A549 (cell line): ENCODE measurements around the gene TBC1D10B. TPM values are rescaled to one million over a fixed set of nuclear protein-coding genes. Genes with fewer than 3 reads are reported as not detected.
"Not testable (repeated sequence)": the region's sequence is repeated elsewhere in the genome, so short reads cannot be mapped to it uniquely, and the experiment has no call there.

ENCODE experiments used
- ATAC-seq, 2 experiments: fragments of 200-7000 bp in 1 of 2; fragments of >200 bp in 1 of 2; cut with Nextera tagmentation in 1 of 2; cut with Tn5 transposase in 1 of 2; 3 replicates each; pipeline versions ENCODE4 v1.8.0 to v1.9.1; 2018 to 2020; ENCODE audit warnings: mild to moderate bottlenecking in 1 of 2, moderate library complexity in 1 of 2
- CTCF ChIA-PET: fragments of 300-600 bp; sonication (Branson Sonifier 250); formaldehyde crosslinking; extraction: SDS; loops from one replicate; lab custom pipeline; 2021; ENCODE audit warnings: antibody characterized with exemption, inconsistent platforms; lab: Yijun Ruan, JAX
- POLR2A ChIA-PET: fragments of 350-600 bp; formaldehyde crosslinking; extraction: SDS; loops from one replicate; lab custom pipeline; 2021; ENCODE audit warnings: antibody characterized with exemption, inconsistent platforms; lab: Yijun Ruan, JAX
- DNase-seq, 2 experiments: peaks; one replicate each; pipeline versions ENCODE4 v3.0.0 to v3.0.0-alpha.2; 2011 to 2016; ENCODE audit warnings: low read depth in 1 of 2, low spot score in 1 of 2
- FAIRE-seq: peaks from 2 replicates; lab custom pipeline; 2011; peaks lifted over from hg19 to GRCh38; lab: Jason Lieb, UNC
- H3K27ac ChIP-seq, 2 experiments: fragments of >200 bp; sonication (Bioruptor Twin); formaldehyde crosslinking; 3 replicates each; pipeline ENCODE4 v1.5.1; 2016 to 2017
- H3K4me1 ChIP-seq: fragments of >200 bp; sonication (Bioruptor Twin); formaldehyde crosslinking; 3 replicates; pipeline ENCODE4 v1.6.1; 2016
- H3K4me2 ChIP-seq: fragments of >200 bp; sonication (Bioruptor Twin); formaldehyde crosslinking; 3 replicates; pipeline ENCODE4 v1.6.1; 2016
- H3K4me3 ChIP-seq: fragments of >200 bp; sonication (Bioruptor Twin); formaldehyde crosslinking; 3 replicates; pipeline ENCODE4 v1.5.1; 2016
- H3K9me3 ChIP-seq: fragments of >200 bp; sonication (Bioruptor Twin); formaldehyde crosslinking; 3 replicates; pipeline ENCODE4 v1.6.1; 2016
- CBX2 ChIP-seq: fragments of 200-600 bp; sonication (generic); IDR thresholded peaks from 2 replicates; pipeline ENCODE4 v1.6.1; 2016; ENCODE audit warnings: low read depth, mild to moderate bottlenecking, borderline replicate concordance
- CBX8 ChIP-seq: fragments of 200-600 bp; sonication (generic); IDR thresholded peaks from 2 replicates; pipeline ENCODE4 v1.6.1; 2016
- EHF ChIP-seq: fragments of 250-450 bp; sonication (Bioruptor Pico); IDR thresholded peaks from 2 replicates; pipeline ENCODE4 v1.5.0; 2020; ENCODE audit warnings: mild to moderate bottlenecking
- EHMT2 ChIP-seq: fragments of 200-600 bp; sonication (generic); IDR thresholded peaks from 2 replicates; pipeline ENCODE4 v1.6.1; 2016; ENCODE audit warnings: antibody characterized with exemption, low read depth, mild to moderate bottlenecking, moderate library complexity
- EP300 ChIP-seq, 2 experiments: fragments of >200 bp; sonication (Bioruptor Twin); formaldehyde crosslinking; IDR thresholded peaks; 2 replicates in 1 of 2; 3 replicates in 1 of 2; pipeline ENCODE4 v1.6.1; 2016 to 2017
- FOXS1 ChIP-seq: fragments of 250-450 bp; sonication (Bioruptor Pico); IDR thresholded peaks from 2 replicates; pipeline ENCODE4 v1.5.0; 2020; ENCODE audit warnings: mild to moderate bottlenecking, moderate library complexity
- GATA3 ChIP-seq: IDR thresholded peaks from 2 replicates; pipeline ENCODE4 v1.6.1; 2012; ENCODE audit warnings: borderline replicate concordance
- HOXB13 ChIP-seq: fragments of 250-450 bp; sonication (Bioruptor Pico); IDR thresholded peaks from 2 replicates; pipeline ENCODE4 v1.5.0; 2020; ENCODE audit warnings: low read depth, mild to moderate bottlenecking, moderate library complexity
- JUNB ChIP-seq: fragments of >200 bp; sonication (Bioruptor Twin); formaldehyde crosslinking; IDR thresholded peaks from 2 replicates; pipeline ENCODE4 v1.6.1; 2016
- KDM1A ChIP-seq: fragments of 200-600 bp; sonication (generic); IDR thresholded peaks from 2 replicates; pipeline ENCODE4 v1.6.1; 2016; ENCODE audit warnings: low read depth, mild to moderate bottlenecking
- KDM5A ChIP-seq: fragments of 200-600 bp; sonication (generic); IDR thresholded peaks from 2 replicates; pipeline ENCODE4 v1.6.1; 2016; ENCODE audit warnings: antibody characterized with exemption, mild to moderate bottlenecking
- MYC ChIP-seq: IDR thresholded peaks from 2 replicates; pipeline ENCODE4 v1.6.1; 2012; ENCODE audit warnings: mild to moderate bottlenecking, inconsistent platforms, low read length, improper control_type of control experiment, borderline replicate concordance
- NFE2L2 ChIP-seq: fragments of 150-350 bp; conservative IDR thresholded peaks from 2 replicates; pipeline ENCODE4 v1.6.1; 2014; ENCODE audit warnings: low read length
- POLR2A ChIP-seq: IDR thresholded peaks from 2 replicates; pipeline ENCODE4 v1.6.1; 2012; ENCODE audit warnings: mild to moderate bottlenecking, low read length
- POLR2AphosphoS2 ChIP-seq: conservative IDR thresholded peaks from 2 replicates; pipeline ENCODE4 v1.6.1; 2012; ENCODE audit warnings: low read length, improper control_type of control experiment, inconsistent platforms
- RARB ChIP-seq: fragments of 250-450 bp; sonication (Bioruptor Pico); IDR thresholded peaks from 2 replicates; pipeline ENCODE4 v1.8.0; 2021; ENCODE audit warnings: mild to moderate bottlenecking, moderate library complexity
- RCOR1 ChIP-seq: fragments of 150-350 bp; IDR thresholded peaks from 2 replicates; pipeline ENCODE4 v1.6.1; 2014; ENCODE audit warnings: antibody characterized with exemption, low read length, low read depth
- RNF2 ChIP-seq: fragments of 200-600 bp; sonication (generic); IDR thresholded peaks from 2 replicates; pipeline ENCODE4 v1.6.1; 2016; ENCODE audit warnings: low read depth, mild to moderate bottlenecking, antibody characterized with exemption, moderate library complexity, borderline replicate concordance
- SREBF2 ChIP-seq: fragments of 450-650 bp; IDR thresholded peaks from 2 replicates; pipeline ENCODE4 v1.6.1; 2014; ENCODE audit warnings: mild to moderate bottlenecking, moderate library complexity
- TP53 ChIP-seq: fragments of 250-450 bp; sonication (Bioruptor Pico); IDR thresholded peaks from 2 replicates; pipeline ENCODE4 v1.5.0; 2021; ENCODE audit warnings: mild to moderate bottlenecking, moderate library complexity
- ZSCAN20 ChIP-seq: fragments of 250-450 bp; sonication (Bioruptor Pico); IDR thresholded peaks from 2 replicates; pipeline ENCODE4 v1.8.0; 2022; ENCODE audit warnings: mild to moderate bottlenecking, moderate library complexity
- WGBS: methylation state at CpG from one replicate; pipeline ENCODE4 v1.1.6; 2017; ENCODE audit errors: missing lambda C conversion rate; 5-methylcytosine and 5-hydroxymethylcytosine counted together
- polyA plus RNA-seq, 4 experiments: library from polyadenylated mRNA; depleted of rRNA in 3 of 4; stranded (reverse); fragments of >200 nt; fragmentation: RNase III in 1 of 4; extraction: RNeasy Plus Mini Kit Qiagen cat#74134 plus additional on column Dnase treatment in 1 of 4; gene quantifications; 2 replicates in 3 of 4; 3 replicates in 1 of 4; pipeline ENCODE4 v1.2.3, GENCODE V29; 2011 to 2017
- TF ChIP-seq, protein P1 (sequence below): fragments of 250-450 bp; sonication (Bioruptor Pico); IDR thresholded peaks from 2 replicates; pipeline ENCODE4 v1.5.0; 2021; ENCODE audit warnings: mild to moderate bottlenecking, moderate library complexity, borderline replicate concordance
- TF ChIP-seq, protein P2 (sequence below): IDR thresholded peaks from 2 replicates; pipeline ENCODE4 v1.6.1; 2012; ENCODE audit warnings: low read depth, borderline replicate concordance
- TF ChIP-seq, protein P3 (sequence below): fragments of 150-350 bp; IDR thresholded peaks from 2 replicates; pipeline ENCODE4 v1.6.1; 2014; ENCODE audit warnings: low read depth, mild to moderate bottlenecking, low read length
- TF ChIP-seq, protein P4 (sequence below): fragments of >200 bp; sonication (Bioruptor Twin); formaldehyde crosslinking; IDR thresholded peaks from 2 replicates; pipeline ENCODE4 v1.6.1; 2016
- TF ChIP-seq, protein P5 (sequence below): IDR thresholded peaks from 2 replicates; pipeline ENCODE4 v1.6.1; 2012

TBC1D10B gene
- polyA plus RNA-seq, 2 of the 4 experiments (the other 2 are of a cell fraction) = 10.9 to 23.2 TPM

DNA sequence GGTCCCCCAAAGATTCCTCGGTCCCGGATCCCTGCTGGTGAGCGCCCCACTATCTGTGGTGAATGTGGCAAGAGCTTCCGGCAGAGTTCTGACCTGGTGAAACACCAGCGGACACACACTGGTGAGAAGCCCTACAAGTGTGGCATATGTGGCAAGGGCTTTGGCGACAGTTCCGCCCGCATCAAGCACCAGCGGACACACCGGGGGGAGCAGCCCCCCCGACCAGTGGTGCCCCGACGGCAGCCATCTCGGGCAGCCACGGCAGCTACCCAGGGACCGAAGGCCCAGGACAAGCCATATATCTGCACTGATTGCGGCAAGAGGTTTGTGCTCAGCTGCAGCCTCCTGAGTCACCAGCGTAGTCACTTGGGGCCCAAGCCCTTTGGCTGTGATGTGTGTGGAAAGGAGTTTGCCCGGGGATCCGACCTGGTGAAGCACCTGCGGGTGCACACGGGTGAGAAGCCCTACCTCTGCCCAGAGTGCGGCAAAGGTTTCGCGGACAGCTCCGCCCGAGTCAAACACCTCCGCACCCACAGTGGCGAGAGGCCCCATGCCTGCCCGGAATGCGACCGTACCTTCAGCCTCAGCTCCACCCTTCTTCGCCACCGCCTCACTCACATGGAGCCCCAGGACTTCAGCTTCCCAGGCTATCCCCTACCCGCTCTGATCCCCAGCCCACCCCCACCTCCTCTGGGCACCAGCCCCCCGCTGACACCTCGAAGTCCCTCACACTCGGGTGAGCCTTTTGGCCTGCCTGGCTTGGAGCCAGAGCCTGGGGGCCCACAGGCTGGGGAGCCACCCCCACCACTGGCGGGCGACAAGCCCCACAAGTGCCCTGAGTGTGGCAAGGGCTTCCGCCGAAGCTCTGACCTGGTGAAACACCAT lies 27.7 kb upstream of the TBC1D10B start:
- POLR2A ChIA-PET = interaction anchor here (0.8 kb wide), 1 partner anchor 253 kb away, joined by 3 read pairs; the partner anchor contains the start of gene PRR14
- Histone ChIP-seq H3K27ac (no peak overlapping the region), H3K4me1 (peaks cover 12% of the 10 kb centered on the region), H3K9me3 (no peaks in the 10 kb centered on the region), H3K4me3 (no peak overlapping the region), H3K4me2 (no peak overlapping the region)
- TF ChIP-seq GATA3 = no peak
- no peak for TF ChIP-seq EP300 (IDR thresholded peaks at IDR 0.05)
- TF ChIP-seq HOXB13 (CRISPR knock-in tag) = no peak
- no peak for TF ChIP-seq TP53 (CRISPR knock-in tag)
- no peak for TF ChIP-seq FOXS1 (CRISPR knock-in tag)
- TF ChIP-seq, protein P1, sequence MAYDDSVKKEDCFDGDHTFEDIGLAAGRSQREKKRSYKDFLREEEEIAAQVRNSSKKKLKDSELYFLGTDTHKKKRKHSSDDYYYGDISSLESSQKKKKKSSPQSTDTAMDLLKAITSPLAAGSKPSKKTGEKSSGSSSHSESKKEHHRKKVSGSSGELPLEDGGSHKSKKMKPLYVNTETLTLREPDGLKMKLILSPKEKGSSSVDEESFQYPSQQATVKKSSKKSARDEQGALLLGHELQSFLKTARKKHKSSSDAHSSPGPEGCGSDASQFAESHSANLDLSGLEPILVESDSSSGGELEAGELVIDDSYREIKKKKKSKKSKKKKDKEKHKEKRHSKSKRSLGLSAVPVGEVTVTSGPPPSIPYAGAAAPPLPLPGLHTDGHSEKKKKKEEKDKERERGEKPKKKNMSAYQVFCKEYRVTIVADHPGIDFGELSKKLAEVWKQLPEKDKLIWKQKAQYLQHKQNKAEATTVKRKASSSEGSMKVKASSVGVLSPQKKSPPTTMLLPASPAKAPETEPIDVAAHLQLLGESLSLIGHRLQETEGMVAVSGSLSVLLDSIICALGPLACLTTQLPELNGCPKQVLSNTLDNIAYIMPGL (CRISPR knock-in tag) = no peak
- TF ChIP-seq, protein P2, sequence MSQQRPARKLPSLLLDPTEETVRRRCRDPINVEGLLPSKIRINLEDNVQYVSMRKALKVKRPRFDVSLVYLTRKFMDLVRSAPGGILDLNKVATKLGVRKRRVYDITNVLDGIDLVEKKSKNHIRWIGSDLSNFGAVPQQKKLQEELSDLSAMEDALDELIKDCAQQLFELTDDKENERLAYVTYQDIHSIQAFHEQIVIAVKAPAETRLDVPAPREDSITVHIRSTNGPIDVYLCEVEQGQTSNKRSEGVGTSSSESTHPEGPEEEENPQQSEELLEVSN = no peak
- TF ChIP-seq RCOR1 = no peak
- TF ChIP-seq KDM1A = no peak
- TF ChIP-seq, protein P3, sequence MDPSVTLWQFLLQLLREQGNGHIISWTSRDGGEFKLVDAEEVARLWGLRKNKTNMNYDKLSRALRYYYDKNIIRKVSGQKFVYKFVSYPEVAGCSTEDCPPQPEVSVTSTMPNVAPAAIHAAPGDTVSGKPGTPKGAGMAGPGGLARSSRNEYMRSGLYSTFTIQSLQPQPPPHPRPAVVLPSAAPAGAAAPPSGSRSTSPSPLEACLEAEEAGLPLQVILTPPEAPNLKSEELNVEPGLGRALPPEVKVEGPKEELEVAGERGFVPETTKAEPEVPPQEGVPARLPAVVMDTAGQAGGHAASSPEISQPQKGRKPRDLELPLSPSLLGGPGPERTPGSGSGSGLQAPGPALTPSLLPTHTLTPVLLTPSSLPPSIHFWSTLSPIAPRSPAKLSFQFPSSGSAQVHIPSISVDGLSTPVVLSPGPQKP = no peak
- no peak for TF ChIP-seq ZSCAN20 (CRISPR knock-in tag)
- TF ChIP-seq RARB (CRISPR knock-in tag) = no peak
- TF ChIP-seq, protein P4, sequence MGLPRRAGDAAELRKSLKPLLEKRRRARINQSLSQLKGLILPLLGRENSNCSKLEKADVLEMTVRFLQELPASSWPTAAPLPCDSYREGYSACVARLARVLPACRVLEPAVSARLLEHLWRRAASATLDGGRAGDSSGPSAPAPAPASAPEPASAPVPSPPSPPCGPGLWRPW = no peak
- no peak for TF ChIP-seq MYC
- no peak for TF ChIP-seq RNF2
- no peak for TF ChIP-seq JUNB
- TF ChIP-seq EHMT2 = no peak
- ATAC-seq (no peak), DNase-seq (no peak), FAIRE-seq (no peak)
- WGBS = 91% methylated on average over 22 of the region's 42 CpGs
- CTCF ChIA-PET = interaction anchor here (1.6 to 11.5 kb wide), 2 partner anchors 11 to 231 kb away, joined by 6 to 149 read pairs; partner anchors contain the start of gene ZNF771

DNA sequence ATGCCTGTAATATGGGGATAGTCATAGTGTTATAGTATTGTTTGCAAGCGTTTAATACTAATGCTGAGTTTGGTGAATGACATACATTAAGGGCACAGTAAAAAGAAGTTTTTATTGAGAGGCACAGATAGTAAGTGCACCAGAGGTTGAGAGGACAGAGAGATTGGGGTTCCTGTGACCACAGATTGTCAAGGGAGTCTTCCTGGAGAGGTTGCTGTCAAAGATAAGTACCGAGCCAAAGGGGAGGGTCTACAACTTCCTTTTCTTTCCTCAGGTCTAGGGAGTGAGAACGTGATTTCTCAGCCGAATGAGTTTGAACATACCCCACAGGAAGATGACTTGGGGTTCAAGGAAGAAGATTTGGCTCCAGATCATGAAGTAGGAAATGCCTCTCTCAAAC lies 26.8 kb upstream of the TBC1D10B start:
- H3K4me3 ChIP-seq = no peak overlapping the region; the same call in 2 of the 3 replicates

DNA sequence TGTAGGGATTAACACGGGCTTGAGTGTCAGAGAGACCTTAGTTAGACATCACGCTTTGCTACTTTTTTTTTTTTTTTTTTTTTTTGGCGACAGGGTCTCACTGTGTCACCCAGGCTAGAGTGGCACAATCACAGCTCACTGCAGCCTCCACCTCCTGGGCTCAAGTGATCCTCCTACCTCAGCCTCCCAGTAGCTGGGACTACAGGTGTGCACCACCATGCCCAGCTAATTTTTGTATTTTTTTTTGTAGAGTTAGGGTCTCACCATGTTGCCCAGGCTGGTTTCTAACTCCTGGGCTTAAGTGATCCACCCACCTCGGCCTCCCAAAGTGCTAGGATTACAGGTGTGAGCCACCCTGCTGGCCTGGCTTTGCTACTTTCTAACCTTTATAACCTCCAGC lies 26.3 kb upstream of the TBC1D10B start:
- not testable (repeated sequence) for ATAC-seq, DNase-seq, H3K9me3 ChIP-seq, FAIRE-seq
- peak overlapping the region in 1 of 2 experiments; percentile 98; a peak in 1 of 6 replicates for H3K27ac ChIP-seq
- 83% methylated on average over 4 of the region's 4 CpGs for WGBS
- POLR2A ChIA-PET = interaction anchor here (1.3 kb wide), 1 partner anchor 13 kb away, joined by 3 read pairs; no protein-coding TSS in a partner anchor
- H3K4me3 ChIP-seq = peak overlapping the region; percentile 86
- H3K4me1 ChIP-seq = peaks cover 12% of the 10 kb centered on the region
- peak overlapping the region; percentile 97 for H3K4me2 ChIP-seq
- CTCF ChIA-PET = interaction anchor here (0.7 to 11.5 kb wide), 5 partner anchors 8 to 34 kb away, joined by 3 to 149 read pairs (median 10); partner anchors contain the start of genes DCTPP1 and ZNF771

More for the DNA sequence above, 26.8 kb upstream of the TBC1D10B start:
- Histone ChIP-seq H3K27ac (no peak overlapping the region), H3K9me3 (no peaks in the 10 kb centered on the region), H3K4me2 (peak overlapping the region; percentile 97), H3K4me1 (peaks cover 12% of the 10 kb centered on the region)
- CTCF ChIA-PET = interaction anchor here (11.5 kb wide), 1 partner anchor 12 kb away, joined by 149 read pairs; the partner anchor contains the start of gene ZNF771
- no peak for DNase-seq
- POLR2A ChIA-PET = no interaction called here
- WGBS = 91% methylated on average over 4 of the region's 4 CpGs
- TF ChIP-seq TP53 (CRISPR knock-in tag) (no peak), KDM5A (no peak), EHF (CRISPR knock-in tag) (no peak), NFE2L2 (no peak), SREBF2 (no peak), CBX2 (no peak), JUNB (no peak), POLR2AphosphoS2 (no peak), POLR2A (no peak), CBX8 (no peak)
- TF ChIP-seq, protein P5, sequence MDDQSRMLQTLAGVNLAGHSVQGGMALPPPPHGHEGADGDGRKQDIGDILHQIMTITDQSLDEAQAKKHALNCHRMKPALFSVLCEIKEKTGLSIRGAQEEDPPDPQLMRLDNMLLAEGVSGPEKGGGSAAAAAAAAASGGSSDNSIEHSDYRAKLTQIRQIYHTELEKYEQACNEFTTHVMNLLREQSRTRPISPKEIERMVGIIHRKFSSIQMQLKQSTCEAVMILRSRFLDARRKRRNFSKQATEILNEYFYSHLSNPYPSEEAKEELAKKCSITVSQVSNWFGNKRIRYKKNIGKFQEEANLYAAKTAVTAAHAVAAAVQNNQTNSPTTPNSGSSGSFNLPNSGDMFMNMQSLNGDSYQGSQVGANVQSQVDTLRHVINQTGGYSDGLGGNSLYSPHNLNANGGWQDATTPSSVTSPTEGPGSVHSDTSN = no peak
- TF ChIP-seq, protein P2 = no peak
- TF ChIP-seq, protein P3 = no peak
- ATAC-seq = no peak
- FAIRE-seq = no peak
